IMR-90 (cell line): ENCODE data around the gene PIR.

Source experiments
- CEBPB ChIP-seq: IDR thresholded peaks from 2 replicates; pipeline ENCODE4 v1.6.1; 2012; ENCODE audit warnings: low read depth, low read length, improper control_type of control experiment
- MXI1 ChIP-seq: IDR thresholded peaks from 2 replicates; pipeline ENCODE4 v1.6.1; 2012; ENCODE audit warnings: low read depth, mild to moderate bottlenecking, low read length, moderate library complexity, borderline replicate concordance
- POLR2A ChIP-seq: IDR thresholded peaks from 2 replicates; pipeline ENCODE4 v1.6.1; 2012; ENCODE audit warnings: mild to moderate bottlenecking, low read depth, low read length
- RFX5 ChIP-seq: IDR thresholded peaks from 2 replicates; pipeline ENCODE4 v1.8.0; 2012; ENCODE audit warnings: low read depth, mild to moderate bottlenecking, low read length, moderate library complexity
- SMC3 ChIP-seq: fragments of 150-350 bp; IDR thresholded peaks from 2 replicates; pipeline ENCODE4 v1.6.1; 2016; ENCODE audit warnings: low read depth, mild to moderate bottlenecking, antibody characterized with exemption, low read length, moderate library complexity
- TF ChIP-seq, protein P1 (sequence below): conservative IDR thresholded peaks from 2 replicates; pipeline ENCODE4 v1.5.1; 2012; ENCODE audit warnings: mild to moderate bottlenecking, low read depth, low read length, improper control_type of control experiment
- TF ChIP-seq, protein P2 (sequence below): fragments of 150-350 bp; IDR thresholded peaks from 2 replicates; pipeline ENCODE4 v1.6.1; 2016; ENCODE audit warnings: low read depth, mild to moderate bottlenecking, low read length, moderate library complexity, borderline replicate concordance

DNA sequence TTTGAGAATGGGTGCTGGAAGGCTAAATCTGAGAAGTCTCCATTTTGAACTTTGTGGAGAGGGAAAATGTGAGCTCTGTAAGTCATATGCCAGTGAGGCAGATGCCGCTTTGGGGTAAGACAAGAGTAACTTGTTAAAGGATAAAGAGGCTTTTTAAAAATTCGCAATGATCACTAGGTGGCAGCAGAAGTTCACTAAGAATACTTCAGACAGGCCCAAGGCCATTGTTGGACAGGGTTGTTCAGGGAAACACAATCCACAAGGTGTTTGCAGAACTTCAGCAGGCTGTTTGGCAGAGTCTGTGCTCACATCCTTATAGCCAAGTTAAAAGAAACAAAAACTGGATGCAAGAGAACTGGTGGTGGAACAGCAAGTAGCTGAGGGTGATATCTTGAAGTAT is 144.1 kb downstream of the PIR start:
- TF ChIP-seq, protein P1, sequence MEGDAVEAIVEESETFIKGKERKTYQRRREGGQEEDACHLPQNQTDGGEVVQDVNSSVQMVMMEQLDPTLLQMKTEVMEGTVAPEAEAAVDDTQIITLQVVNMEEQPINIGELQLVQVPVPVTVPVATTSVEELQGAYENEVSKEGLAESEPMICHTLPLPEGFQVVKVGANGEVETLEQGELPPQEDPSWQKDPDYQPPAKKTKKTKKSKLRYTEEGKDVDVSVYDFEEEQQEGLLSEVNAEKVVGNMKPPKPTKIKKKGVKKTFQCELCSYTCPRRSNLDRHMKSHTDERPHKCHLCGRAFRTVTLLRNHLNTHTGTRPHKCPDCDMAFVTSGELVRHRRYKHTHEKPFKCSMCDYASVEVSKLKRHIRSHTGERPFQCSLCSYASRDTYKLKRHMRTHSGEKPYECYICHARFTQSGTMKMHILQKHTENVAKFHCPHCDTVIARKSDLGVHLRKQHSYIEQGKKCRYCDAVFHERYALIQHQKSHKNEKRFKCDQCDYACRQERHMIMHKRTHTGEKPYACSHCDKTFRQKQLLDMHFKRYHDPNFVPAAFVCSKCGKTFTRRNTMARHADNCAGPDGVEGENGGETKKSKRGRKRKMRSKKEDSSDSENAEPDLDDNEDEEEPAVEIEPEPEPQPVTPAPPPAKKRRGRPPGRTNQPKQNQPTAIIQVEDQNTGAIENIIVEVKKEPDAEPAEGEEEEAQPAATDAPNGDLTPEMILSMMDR = peak; percentile 66
- TF ChIP-seq POLR2A (no peak), CEBPB (no peak), RFX5 (no peak), MXI1 (no peak), SMC3 (peak; percentile 73)
- TF ChIP-seq, protein P2, sequence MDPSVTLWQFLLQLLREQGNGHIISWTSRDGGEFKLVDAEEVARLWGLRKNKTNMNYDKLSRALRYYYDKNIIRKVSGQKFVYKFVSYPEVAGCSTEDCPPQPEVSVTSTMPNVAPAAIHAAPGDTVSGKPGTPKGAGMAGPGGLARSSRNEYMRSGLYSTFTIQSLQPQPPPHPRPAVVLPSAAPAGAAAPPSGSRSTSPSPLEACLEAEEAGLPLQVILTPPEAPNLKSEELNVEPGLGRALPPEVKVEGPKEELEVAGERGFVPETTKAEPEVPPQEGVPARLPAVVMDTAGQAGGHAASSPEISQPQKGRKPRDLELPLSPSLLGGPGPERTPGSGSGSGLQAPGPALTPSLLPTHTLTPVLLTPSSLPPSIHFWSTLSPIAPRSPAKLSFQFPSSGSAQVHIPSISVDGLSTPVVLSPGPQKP = no peak
